ENCODE measurements around the gene SRSF5. TPM values are rescaled to one million over a fixed set of nuclear protein-coding genes. Genes with fewer than 3 reads are reported as not detected.
"Not testable (repeated sequence)": the region's sequence is repeated elsewhere in the genome, so short reads cannot be mapped to it uniquely, and the experiment has no call there.

Gene SRSF5
- total and polyA plus RNA-seq, 2 of the 13 experiments (the other 11 are each of a cell fraction or from before 2014, with no cell fraction given): 189 to 277 TPM

DNA sequence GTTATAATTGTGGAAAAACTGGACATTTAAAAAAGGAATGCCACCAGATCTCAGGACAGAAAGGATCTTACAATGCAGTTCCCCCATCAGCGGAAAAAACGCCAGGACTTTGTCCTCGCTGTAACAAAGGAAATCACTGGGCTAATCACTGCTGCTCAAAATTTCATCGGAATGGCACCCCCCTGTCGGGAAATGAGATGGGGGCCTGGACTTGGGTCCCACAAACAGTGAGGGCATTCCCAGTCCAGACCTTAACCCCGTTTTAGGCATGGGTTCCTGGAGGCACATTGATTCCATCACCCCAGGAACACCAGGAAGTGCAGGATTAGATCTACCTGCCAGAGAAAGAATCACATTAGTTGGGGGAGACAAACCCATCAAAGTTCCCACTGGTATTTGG lies 46.4 kb downstream of the SRSF5 start:
- H3K4me3 ChIP-seq (replicated peaks in 1 of 3; ENCODE audit: insufficient read depth in 1 of 3, low read depth in 2 of 3, low read length in 3 of 3); H3K79me2 ChIP-seq (ENCODE audit: insufficient read depth, low read length); BruUV-seq (replicated peaks); H3K4me2 ChIP-seq (ENCODE audit: low read depth, low read length); H3K9ac ChIP-seq (ENCODE audit: insufficient read depth, low read depth, low read length); ATAC-seq; POLR2A ChIA-PET; H3K36me3 ChIP-seq (replicated peaks in 1 of 2; ENCODE audit: control insufficient read depth in 1 of 2, insufficient read depth in 2 of 2, low read length in 2 of 2); CTCF ChIA-PET (ENCODE audit: low intra/inter-chr PET ratio, low total read pairs); H4K20me1 ChIP-seq (ENCODE audit: insufficient read depth, low read length); DNase-seq (ENCODE audit: low spot score); H2AFZ ChIP-seq (ENCODE audit: low read length); H3K9me3 ChIP-seq (ENCODE audit: low read length); FAIRE-seq; H3K27me3 ChIP-seq (ENCODE audit: control insufficient read depth in 1 of 2, insufficient read depth in 2 of 2, low read length in 2 of 2); H3K27ac ChIP-seq (ENCODE audit: extremely low read length, insufficient read depth, low read length): not testable (repeated sequence)
- in situ Hi-C loops (cut with HindIII; ENCODE audit: extremely low pct_ligation_motif_present, low pct_unique_long_range_greater_than_20kb) (loop anchor here (10.0 kb wide), 1 partner anchor 501 kb away; no protein-coding TSS in a partner anchor), intact Hi-C loops (cut with micrococcal nuclease; ENCODE audit: unreplicated experiment) (loop anchor here (1.0 to 10.0 kb wide), 2 partner anchors 71 to 82 kb away; no protein-coding TSS in a partner anchor)
- peaks cover 54% of the 10 kb centered on the region for H3K4me1 ChIP-seq (ENCODE audit: insufficient read depth, low read length)
- 80% methylated on average over 6 of the region's 6 CpGs for WGBS (ENCODE audit: low lambda C conversion rate)

DNA sequence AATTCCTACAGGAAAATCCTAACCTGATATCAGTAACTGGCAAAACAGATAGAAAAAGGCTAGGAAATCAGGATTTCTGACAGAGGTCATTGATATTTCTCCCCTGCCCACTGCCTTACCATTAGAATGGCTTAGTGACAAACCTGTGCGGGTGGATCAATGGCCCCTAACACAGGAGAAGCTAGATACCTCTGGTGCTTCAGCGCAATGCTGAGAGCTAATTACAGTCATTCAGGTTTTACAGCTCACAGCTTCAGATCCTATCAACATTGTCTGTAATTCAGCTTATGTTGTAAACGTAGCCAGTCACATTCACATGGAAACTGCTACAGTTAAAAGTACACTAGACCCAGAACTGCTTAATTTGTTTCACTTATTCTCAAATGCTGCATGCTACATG lies 47.5 kb downstream of the SRSF5 start:
- WGBS (ENCODE audit: low lambda C conversion rate): 92% methylated on average over 2 of the region's 3 CpGs
- no peaks in the 10 kb centered on the region for H4K20me1 ChIP-seq (ENCODE audit: insufficient read depth, low read length)
- TF ChIP-seq ZNF337 (CRISPR knock-in tag; IDR thresholded peaks at IDR 0.05; ENCODE audit: borderline replicate concordance, low read depth) (no peak), ZNF589 (CRISPR knock-in tag; conservative IDR thresholded peaks at IDR 0.05) (no peak), ZMYM4 (CRISPR knock-in tag; IDR thresholded peaks at IDR 0.05) (no peak), NONO (IDR thresholded peaks at IDR 0.05) (no peak), NONO (CRISPR knock-in tag; conservative IDR thresholded peaks at IDR 0.05) (no peak), ZNF607 (CRISPR knock-in tag; IDR thresholded peaks at IDR 0.05; ENCODE audit: borderline replicate concordance) (no peak), ZNF841 (CRISPR knock-in tag; IDR thresholded peaks at IDR 0.05; ENCODE audit: borderline replicate concordance) (no peak)
- TF ChIP-seq, protein P1, sequence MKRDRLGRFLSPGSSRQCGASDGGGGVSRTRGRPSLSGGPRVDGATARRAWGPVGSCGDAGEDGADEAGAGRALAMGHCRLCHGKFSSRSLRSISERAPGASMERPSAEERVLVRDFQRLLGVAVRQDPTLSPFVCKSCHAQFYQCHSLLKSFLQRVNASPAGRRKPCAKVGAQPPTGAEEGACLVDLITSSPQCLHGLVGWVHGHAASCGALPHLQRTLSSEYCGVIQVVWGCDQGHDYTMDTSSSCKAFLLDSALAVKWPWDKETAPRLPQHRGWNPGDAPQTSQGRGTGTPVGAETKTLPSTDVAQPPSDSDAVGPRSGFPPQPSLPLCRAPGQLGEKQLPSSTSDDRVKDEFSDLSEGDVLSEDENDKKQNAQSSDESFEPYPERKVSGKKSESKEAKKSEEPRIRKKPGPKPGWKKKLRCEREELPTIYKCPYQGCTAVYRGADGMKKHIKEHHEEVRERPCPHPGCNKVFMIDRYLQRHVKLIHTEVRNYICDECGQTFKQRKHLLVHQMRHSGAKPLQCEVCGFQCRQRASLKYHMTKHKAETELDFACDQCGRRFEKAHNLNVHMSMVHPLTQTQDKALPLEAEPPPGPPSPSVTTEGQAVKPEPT (CRISPR knock-in tag; IDR thresholded peaks at IDR 0.05; ENCODE audit: low read depth): no peak
- TF ChIP-seq, protein P2, sequence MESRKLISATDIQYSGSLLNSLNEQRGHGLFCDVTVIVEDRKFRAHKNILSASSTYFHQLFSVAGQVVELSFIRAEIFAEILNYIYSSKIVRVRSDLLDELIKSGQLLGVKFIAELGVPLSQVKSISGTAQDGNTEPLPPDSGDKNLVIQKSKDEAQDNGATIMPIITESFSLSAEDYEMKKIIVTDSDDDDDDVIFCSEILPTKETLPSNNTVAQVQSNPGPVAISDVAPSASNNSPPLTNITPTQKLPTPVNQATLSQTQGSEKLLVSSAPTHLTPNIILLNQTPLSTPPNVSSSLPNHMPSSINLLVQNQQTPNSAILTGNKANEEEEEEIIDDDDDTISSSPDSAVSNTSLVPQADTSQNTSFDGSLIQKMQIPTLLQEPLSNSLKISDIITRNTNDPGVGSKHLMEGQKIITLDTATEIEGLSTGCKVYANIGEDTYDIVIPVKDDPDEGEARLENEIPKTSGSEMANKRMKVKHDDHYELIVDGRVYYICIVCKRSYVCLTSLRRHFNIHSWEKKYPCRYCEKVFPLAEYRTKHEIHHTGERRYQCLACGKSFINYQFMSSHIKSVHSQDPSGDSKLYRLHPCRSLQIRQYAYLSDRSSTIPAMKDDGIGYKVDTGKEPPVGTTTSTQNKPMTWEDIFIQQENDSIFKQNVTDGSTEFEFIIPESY (CRISPR knock-in tag; IDR thresholded peaks at IDR 0.05): no peak
- TF ChIP-seq, protein P3, sequence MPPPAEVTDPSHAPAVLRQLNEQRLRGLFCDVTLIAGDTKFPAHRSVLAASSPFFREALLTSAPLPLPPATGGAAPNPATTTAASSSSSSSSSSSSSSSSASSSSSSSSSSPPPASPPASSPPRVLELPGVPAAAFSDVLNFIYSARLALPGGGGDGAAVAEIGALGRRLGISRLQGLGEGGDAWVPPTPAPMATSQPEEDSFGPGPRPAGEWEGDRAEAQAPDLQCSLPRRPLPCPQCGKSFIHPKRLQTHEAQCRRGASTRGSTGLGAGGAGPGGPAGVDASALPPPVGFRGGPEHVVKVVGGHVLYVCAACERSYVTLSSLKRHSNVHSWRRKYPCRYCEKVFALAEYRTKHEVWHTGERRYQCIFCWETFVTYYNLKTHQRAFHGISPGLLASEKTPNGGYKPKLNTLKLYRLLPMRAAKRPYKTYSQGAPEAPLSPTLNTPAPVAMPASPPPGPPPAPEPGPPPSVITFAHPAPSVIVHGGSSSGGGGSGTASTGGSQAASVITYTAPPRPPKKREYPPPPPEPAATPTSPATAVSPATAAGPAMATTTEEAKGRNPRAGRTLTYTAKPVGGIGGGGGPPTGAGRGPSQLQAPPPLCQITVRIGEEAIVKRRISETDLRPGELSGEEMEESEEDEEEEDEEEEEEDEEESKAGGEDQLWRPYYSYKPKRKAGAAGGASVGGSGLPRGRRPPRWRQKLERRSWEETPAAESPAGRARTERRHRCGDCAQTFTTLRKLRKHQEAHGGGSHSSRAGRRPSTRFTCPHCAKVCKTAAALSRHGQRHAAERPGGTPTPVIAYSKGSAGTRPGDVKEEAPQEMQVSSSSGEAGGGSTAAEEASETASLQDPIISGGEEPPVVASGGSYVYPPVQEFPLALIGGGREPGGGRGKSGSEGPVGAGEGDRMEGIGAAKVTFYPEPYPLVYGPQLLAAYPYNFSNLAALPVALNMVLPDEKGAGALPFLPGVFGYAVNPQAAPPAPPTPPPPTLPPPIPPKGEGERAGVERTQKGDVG (CRISPR knock-in tag; IDR thresholded peaks at IDR 0.05; ENCODE audit: borderline replicate concordance): no peak

More for the DNA sequence above, 47.5 kb downstream of the SRSF5 start:
- no peaks in the 10 kb centered on the region for H3K79me2 ChIP-seq (ENCODE audit: insufficient read depth, low read length)
- DNase-seq (ENCODE audit: low spot score) (no peak), ATAC-seq (no peak), FAIRE-seq (no peak)
- no peaks in the 10 kb centered on the region for H3K9me3 ChIP-seq (ENCODE audit: low read length)
- intact Hi-C loops (cut with micrococcal nuclease; ENCODE audit: unreplicated experiment): loop anchor here (10.0 kb wide), 1 partner anchor 70 kb away; no protein-coding TSS in a partner anchor
- no TSS peak for BruUV-seq (replicated peaks)
- ChIA-PET POLR2A (interaction anchor here (0.9 kb wide), 1 partner anchor 48 kb away, joined by 4 read pairs; the partner anchor contains the start of gene SRSF5), CTCF (ENCODE audit: low intra/inter-chr PET ratio, low total read pairs) (no interaction called here)
- in situ Hi-C loops (cut with HindIII; ENCODE audit: extremely low pct_ligation_motif_present, low pct_unique_long_range_greater_than_20kb): loop anchor here (10.0 kb wide), 1 partner anchor 500 kb away; no protein-coding TSS in a partner anchor
- no peak overlapping the region for H3K4me3 ChIP-seq (replicated peaks in 1 of 3; ENCODE audit: insufficient read depth in 1 of 3, low read depth in 2 of 3, low read length in 3 of 3)
- no peaks in the 10 kb centered on the region for H3K27me3 ChIP-seq (ENCODE audit: control insufficient read depth in 1 of 2, insufficient read depth in 2 of 2, low read length in 2 of 2)
- no peak overlapping the region for H3K9ac ChIP-seq (ENCODE audit: insufficient read depth, low read depth, low read length)
- H2AFZ ChIP-seq (ENCODE audit: low read length): no peak overlapping the region
- no peaks in the 10 kb centered on the region for H3K36me3 ChIP-seq (replicated peaks in 1 of 2; ENCODE audit: control insufficient read depth in 1 of 2, insufficient read depth in 2 of 2, low read length in 2 of 2)
- peaks cover 54% of the 10 kb centered on the region for H3K4me1 ChIP-seq (ENCODE audit: insufficient read depth, low read length)
- H3K27ac ChIP-seq (ENCODE audit: extremely low read length, insufficient read depth, low read length): no peak overlapping the region
- no peak overlapping the region for H3K4me2 ChIP-seq (ENCODE audit: low read depth, low read length)

Measured in HepG2 (cell line).